ENCODE measurements around the gene DHRSX.
"Not testable (repeated sequence)": the region's sequence is repeated elsewhere in the genome, so short reads cannot be mapped to it uniquely, and the experiment has no call there.

The DHRSX gene

GRCh38 chrX:2391869-2392606, 108.7 kb downstream of the DHRSX start:
- H2AFZ ChIP-seq (ENCODE audit: low read length), result no peak overlapping the region
- H3K27me3 ChIP-seq (ENCODE audit: control insufficient read depth in 3 of 3, insufficient read depth in 3 of 3, low read depth in 1 of 3, low read length in 3 of 3), result no peaks in the 10 kb centered on the region
- peaks cover 3% of the 10 kb centered on the region for H3K79me1 ChIP-seq (ENCODE audit: low read depth, low read length)
- no peak for DNase-seq (ENCODE audit: low spot score)
- H2BK120ac ChIP-seq (ENCODE audit: low read depth, low read length), result no peak overlapping the region
- no peak overlapping the region for H4K8ac ChIP-seq (ENCODE audit: low read depth, low read length)
- H3K9me3 ChIP-seq (replicated peaks in 1 of 2; ENCODE audit: control insufficient read depth in 2 of 2, insufficient read depth in 1 of 2, low read depth in 1 of 2, low read length in 2 of 2), result peaks cover 10 to 11% of the 10 kb centered on the region in 2 donors
- H4K91ac ChIP-seq (ENCODE audit: low read depth, low read length, poor library complexity), result no peak overlapping the region
- no peak overlapping the region for H3K9ac ChIP-seq (ENCODE audit: low read depth, low read length, poor library complexity)
- no peak overlapping the region for H3K27ac ChIP-seq (replicated peaks; ENCODE audit: low read length)
- H2AK5ac ChIP-seq (ENCODE audit: low read depth, low read length), result no peak overlapping the region
- no peak overlapping the region for H3K14ac ChIP-seq (ENCODE audit: low read length)
- peaks cover 0 to 5% of the 10 kb centered on the region in 2 donors for H3K4me1 ChIP-seq (ENCODE audit: control insufficient read depth in 2 of 2, insufficient read depth in 1 of 2, low read depth in 1 of 2, low read length in 2 of 2)
- H3K18ac ChIP-seq (ENCODE audit: low read length), result no peak overlapping the region
- no peak overlapping the region for H2BK12ac ChIP-seq (ENCODE audit: low read length)
- no peak overlapping the region for H2BK5ac ChIP-seq (ENCODE audit: low read length)
- no peak overlapping the region for H3K4ac ChIP-seq (ENCODE audit: low read length)
- H3K4me2 ChIP-seq (ENCODE audit: insufficient read depth, low read length, poor library complexity, severe bottlenecking), result no peak overlapping the region
- H3K23ac ChIP-seq (ENCODE audit: low read depth, low read length, poor library complexity), result no peak overlapping the region
- H3K4me3 ChIP-seq (ENCODE audit: low read length in 2 of 2), result no peak overlapping the region
- H3K36me3 ChIP-seq (replicated peaks in 1 of 2; ENCODE audit: control insufficient read depth in 2 of 2, insufficient read depth in 2 of 2, low read length in 2 of 2), result peaks cover 7% of the 10 kb centered on the region in 2 donors
- WGBS, 2 donors (ENCODE audit: extremely low coverage in 2 of 2, insufficient read length in 2 of 2, insufficient replicate concordance in 1 of 2), result no CpG with 5 or more reads among the region's 15 CpGs
- no peak overlapping the region for H2BK15ac ChIP-seq (ENCODE audit: low read length)

DNA sequence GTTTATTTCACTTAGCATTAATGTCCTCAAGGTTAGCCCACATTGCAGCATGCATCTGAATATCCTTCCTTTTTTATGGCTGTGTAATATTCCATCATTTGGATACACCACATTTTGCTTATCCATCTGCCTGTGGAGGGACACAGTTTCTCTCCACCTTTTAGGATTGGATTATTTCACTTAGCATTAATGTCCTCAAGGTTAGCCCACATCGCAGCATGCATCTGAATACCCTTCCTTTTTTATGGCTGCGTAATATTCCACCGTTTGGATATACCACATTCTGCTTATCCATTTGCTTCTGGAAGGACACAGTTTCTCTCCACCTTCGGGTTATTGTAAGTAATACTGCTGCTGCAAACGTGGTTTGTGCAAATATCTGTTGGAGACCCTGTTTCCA, 110.0 kb downstream of the DHRSX start:
- Histone ChIP-seq H2BK12ac (ENCODE audit: low read length) (no peak overlapping the region), H2BK120ac (ENCODE audit: low read depth, low read length) (no peak overlapping the region), H3K9ac (ENCODE audit: low read depth, low read length, poor library complexity) (no peak overlapping the region), H3K4me2 (ENCODE audit: insufficient read depth, low read length, poor library complexity, severe bottlenecking) (no peak overlapping the region), H2AK5ac (ENCODE audit: low read depth, low read length) (no peak overlapping the region), H4K8ac (ENCODE audit: low read depth, low read length) (no peak overlapping the region), H3K14ac (ENCODE audit: low read length) (no peak overlapping the region), H3K4me1 (ENCODE audit: control insufficient read depth in 2 of 2, insufficient read depth in 1 of 2, low read depth in 1 of 2, low read length in 2 of 2) (peaks cover 0 to 5% of the 10 kb centered on the region in 2 donors), H3K9me3 (replicated peaks in 1 of 2; ENCODE audit: control insufficient read depth in 2 of 2, insufficient read depth in 1 of 2, low read depth in 1 of 2, low read length in 2 of 2) (peaks cover 10 to 11% of the 10 kb centered on the region in 2 donors), H3K4ac (ENCODE audit: low read length) (no peak overlapping the region), H2BK5ac (ENCODE audit: low read length) (no peak overlapping the region), H3K23ac (ENCODE audit: low read depth, low read length, poor library complexity) (no peak overlapping the region), H3K36me3 (replicated peaks in 1 of 2; ENCODE audit: control insufficient read depth in 2 of 2, insufficient read depth in 2 of 2, low read length in 2 of 2) (peaks cover 7% of the 10 kb centered on the region in 2 donors), H3K27ac (replicated peaks; ENCODE audit: low read length) (no peak overlapping the region), H3K4me3 (ENCODE audit: low read length in 2 of 2) (no peak overlapping the region), H2BK15ac (ENCODE audit: low read length) (no peak overlapping the region), H2AFZ (ENCODE audit: low read length) (no peak overlapping the region), H3K79me1 (ENCODE audit: low read depth, low read length) (peaks cover 3% of the 10 kb centered on the region), H3K27me3 (ENCODE audit: control insufficient read depth in 3 of 3, insufficient read depth in 3 of 3, low read depth in 1 of 3, low read length in 3 of 3) (no peaks in the 10 kb centered on the region), H4K91ac (ENCODE audit: low read depth, low read length, poor library complexity) (no peak overlapping the region), H3K18ac (ENCODE audit: low read length) (no peak overlapping the region)
- no peak for DNase-seq (ENCODE audit: low spot score)
- no CpG with 5 or more reads among the region's 5 CpGs for WGBS, 2 donors (ENCODE audit: extremely low coverage in 2 of 2, insufficient read length in 2 of 2, insufficient replicate concordance in 1 of 2)

DNA sequence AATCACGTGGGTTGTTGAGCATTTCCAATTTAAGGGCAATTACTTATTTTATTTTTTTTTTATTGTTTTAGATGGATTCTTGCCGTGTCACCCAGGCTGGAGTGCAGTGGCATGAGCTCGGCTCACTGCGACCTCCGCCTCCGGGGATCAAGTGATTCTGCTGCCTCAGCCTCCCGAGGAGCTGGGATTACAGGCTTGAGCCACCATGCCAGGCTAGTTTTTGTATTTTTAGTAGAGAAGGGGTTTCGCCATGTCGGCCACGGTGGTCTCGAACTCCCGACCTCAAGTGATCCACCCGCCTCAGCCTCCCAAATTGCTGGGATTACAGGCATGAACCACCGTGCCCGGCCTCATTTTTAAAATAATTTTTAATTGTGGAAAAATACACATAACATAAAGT, 111.0 kb downstream of the DHRSX start:
- not testable (repeated sequence) for H2AFZ ChIP-seq (ENCODE audit: low read length); H3K18ac ChIP-seq (ENCODE audit: low read length); H2BK15ac ChIP-seq (ENCODE audit: low read length); H4K91ac ChIP-seq (ENCODE audit: low read depth, low read length, poor library complexity); H3K4me1 ChIP-seq (ENCODE audit: control insufficient read depth in 2 of 2, insufficient read depth in 1 of 2, low read depth in 1 of 2, low read length in 2 of 2); H3K4me3 ChIP-seq (ENCODE audit: low read length in 2 of 2); H3K4ac ChIP-seq (ENCODE audit: low read length); H3K27me3 ChIP-seq (ENCODE audit: control insufficient read depth in 3 of 3, insufficient read depth in 3 of 3, low read depth in 1 of 3, low read length in 3 of 3); H3K4me2 ChIP-seq (ENCODE audit: insufficient read depth, low read length, poor library complexity, severe bottlenecking); H3K14ac ChIP-seq (ENCODE audit: low read length); H2BK5ac ChIP-seq (ENCODE audit: low read length); H4K8ac ChIP-seq (ENCODE audit: low read depth, low read length); H3K23ac ChIP-seq (ENCODE audit: low read depth, low read length, poor library complexity); H3K9ac ChIP-seq (ENCODE audit: low read depth, low read length, poor library complexity); H2BK120ac ChIP-seq (ENCODE audit: low read depth, low read length); H3K27ac ChIP-seq (replicated peaks; ENCODE audit: low read length); H2AK5ac ChIP-seq (ENCODE audit: low read depth, low read length); H2BK12ac ChIP-seq (ENCODE audit: low read length); H3K79me1 ChIP-seq (ENCODE audit: low read depth, low read length); DNase-seq (ENCODE audit: low spot score)
- Histone ChIP-seq H3K9me3 (replicated peaks in 1 of 2; ENCODE audit: control insufficient read depth in 2 of 2, insufficient read depth in 1 of 2, low read depth in 1 of 2, low read length in 2 of 2) (peaks cover 11 to 16% of the 10 kb centered on the region in 2 donors), H3K36me3 (replicated peaks in 1 of 2; ENCODE audit: control insufficient read depth in 2 of 2, insufficient read depth in 2 of 2, low read length in 2 of 2) (peaks cover 7 to 12% of the 10 kb centered on the region in 2 donors)
- WGBS, 2 donors (ENCODE audit: extremely low coverage in 2 of 2, insufficient read length in 2 of 2, insufficient replicate concordance in 1 of 2), result no CpG with 5 or more reads among the region's 15 CpGs

DNA sequence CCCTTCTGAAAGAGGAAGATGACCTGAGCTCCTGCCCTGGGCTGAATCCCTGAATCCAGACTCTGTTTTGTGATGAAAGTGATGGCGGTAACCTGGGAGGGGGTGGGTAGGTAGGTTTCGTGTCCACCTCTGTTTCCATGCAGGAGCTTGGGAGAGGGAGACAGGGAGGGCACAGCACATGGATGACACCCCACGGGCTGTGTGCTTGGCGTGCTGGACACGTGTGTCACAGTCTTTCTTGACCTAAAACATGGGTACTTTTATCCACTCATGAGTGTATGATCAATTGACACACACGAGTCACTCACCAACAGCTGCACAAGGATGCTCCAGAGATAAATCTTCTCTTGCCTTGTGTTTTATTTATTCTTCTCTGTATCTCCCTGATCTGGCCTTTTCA, 111.5 kb downstream of the DHRSX start:
- no peak overlapping the region for H4K91ac ChIP-seq (ENCODE audit: low read depth, low read length, poor library complexity)
- H2AK5ac ChIP-seq (ENCODE audit: low read depth, low read length), result no peak overlapping the region
- no peak overlapping the region for H3K4ac ChIP-seq (ENCODE audit: low read length)
- H3K9ac ChIP-seq (ENCODE audit: low read depth, low read length, poor library complexity), result no peak overlapping the region
- H3K14ac ChIP-seq (ENCODE audit: low read length), result no peak overlapping the region
- H3K79me1 ChIP-seq (ENCODE audit: low read depth, low read length), result peaks cover 2% of the 10 kb centered on the region
- H3K27me3 ChIP-seq (ENCODE audit: control insufficient read depth in 3 of 3, insufficient read depth in 3 of 3, low read depth in 1 of 3, low read length in 3 of 3), result no peaks in the 10 kb centered on the region
- H2BK15ac ChIP-seq (ENCODE audit: low read length), result no peak overlapping the region
- H3K27ac ChIP-seq (replicated peaks; ENCODE audit: low read length), result no peak overlapping the region
- H2BK5ac ChIP-seq (ENCODE audit: low read length), result no peak overlapping the region
- no peak overlapping the region for H3K4me2 ChIP-seq (ENCODE audit: insufficient read depth, low read length, poor library complexity, severe bottlenecking)
- H2BK12ac ChIP-seq (ENCODE audit: low read length), result no peak overlapping the region
- WGBS, 2 donors (ENCODE audit: extremely low coverage in 2 of 2, insufficient read length in 2 of 2, insufficient replicate concordance in 1 of 2), result no CpG with 5 or more reads among the region's 6 CpGs
- no peak overlapping the region for H3K18ac ChIP-seq (ENCODE audit: low read length)
- H2BK120ac ChIP-seq (ENCODE audit: low read depth, low read length), result no peak overlapping the region
- DNase-seq (ENCODE audit: low spot score), result no peak
- peaks cover 7 to 12% of the 10 kb centered on the region in 2 donors for H3K36me3 ChIP-seq (replicated peaks in 1 of 2; ENCODE audit: control insufficient read depth in 2 of 2, insufficient read depth in 2 of 2, low read length in 2 of 2)
- H3K9me3 ChIP-seq (replicated peaks in 1 of 2; ENCODE audit: control insufficient read depth in 2 of 2, insufficient read depth in 1 of 2, low read depth in 1 of 2, low read length in 2 of 2), result peaks cover 11 to 16% of the 10 kb centered on the region in 2 donors
- H3K23ac ChIP-seq (ENCODE audit: low read depth, low read length, poor library complexity), result no peak overlapping the region
- H2AFZ ChIP-seq (ENCODE audit: low read length), result no peak overlapping the region
- no peak overlapping the region for H3K4me3 ChIP-seq (ENCODE audit: low read length in 2 of 2)
- peaks cover 0 to 3% of the 10 kb centered on the region in 2 donors for H3K4me1 ChIP-seq (ENCODE audit: control insufficient read depth in 2 of 2, insufficient read depth in 1 of 2, low read depth in 1 of 2, low read length in 2 of 2)
- H4K8ac ChIP-seq (ENCODE audit: low read depth, low read length), result no peak overlapping the region
